Stomach (tissue), 4 donors: Measurements from ENCODE around the gene CRYBB1.

Experiments
- CTCF ChIP-seq, 7 experiments: fragments of 450-650 bp in 4 of 7; fragments of 200-600 bp in 3 of 7; sonication (generic) in 3 of 7; IDR thresholded peaks; one replicate each; pipeline ENCODE4 v1.5.1; 2016 to 2019; ENCODE audit warnings: antibody characterized with exemption in 7 of 7, control low read depth in 2 of 7, mild to moderate bottlenecking in 1 of 7
- POLR2A ChIP-seq, 4 donors: fragments of 450-650 bp; IDR thresholded peaks; one replicate each; pipeline ENCODE4 v1.6.1; 2016; ENCODE audit warnings: antibody characterized with exemption in 4 of 4, control low read depth in 2 of 4, mild to moderate bottlenecking in 1 of 4, moderate library complexity in 1 of 4

- no peak for TF ChIP-seq CTCF (IDR thresholded peaks at IDR 0.05)
- TF ChIP-seq POLR2A (IDR thresholded peaks at IDR 0.05), result no peak
These were observed 29.7 kb downstream of the CRYBB1 start for GRCh38 chr22:26587991-26588613.
